Tibial artery (tissue), 4 donors: ENCODE data around the gene PROC.

Source experiments
- DNase-seq, 2 donors: peaks; one replicate each; pipeline ENCODE4 v3.0.0-alpha.2; 2019
- H3K27ac ChIP-seq, 2 donors: fragments of 200-600 bp; sonication (generic) in 1 of 2; 1 replicate in 1 of 2; 2 replicates in 1 of 2; pipeline ENCODE4 v1.5.1; 2018 to 2019; ENCODE audit warnings: mild to moderate bottlenecking in 1 of 2
- H3K27me3 ChIP-seq, 2 donors: fragments of 200-600 bp; sonication (generic) in 1 of 2; one replicate each; pipeline versions ENCODE4 v1.5.1 to v1.6.0; 2016 to 2019
- H3K36me3 ChIP-seq, 3 donors: fragments of 200-600 bp; sonication (generic) in 2 of 3; one replicate each; pipeline ENCODE4 v1.5.1; 2016 to 2019; ENCODE audit warnings: mild to moderate bottlenecking in 2 of 3
- H3K4me1 ChIP-seq, 4 donors: fragments of 200-600 bp; sonication (generic) in 2 of 4; 1 replicate in 3 of 4; 2 replicates in 1 of 4; pipeline ENCODE4 v1.5.1; 2016 to 2019
- H3K4me3 ChIP-seq, 2 donors: fragments of 200-600 bp; sonication (generic) in 1 of 2; 1 replicate in 1 of 2; 2 replicates in 1 of 2; pipeline ENCODE4 v1.5.1; 2018 to 2019; ENCODE audit warnings: mild to moderate bottlenecking in 2 of 2
- H3K9me3 ChIP-seq, 3 donors: fragments of 200-600 bp; sonication (generic) in 1 of 3; one replicate each; pipeline ENCODE4 v1.5.1; 2016 to 2019
- CTCF ChIP-seq, 2 experiments: fragments of 200-600 bp in 1 of 2; fragments of 450-650 bp in 1 of 2; IDR thresholded peaks; one replicate each; pipeline ENCODE4 v1.5.1; 2017 to 2019; ENCODE audit warnings: antibody characterized with exemption in 2 of 2, mild to moderate bottlenecking in 1 of 2, moderate library complexity in 1 of 2
- intact Hi-C: fragments of 100-400 bp; cut with DNase I; formaldehyde crosslinking; loops from one replicate; pipeline ENCODE4 v1.15.0; 2023; ENCODE audit warnings: low total_unique reads

The PROC gene

GRCh38 chr2:127397568-127398238 lies 20.5 kb upstream of the PROC start:
- H3K9me3 ChIP-seq = no peaks in the 10 kb centered on the region
- intact Hi-C loops = no loop called here
- H3K36me3 ChIP-seq = no peaks in the 10 kb centered on the region
- H3K27ac ChIP-seq = peak overlapping the region; percentile 65 to 70
- DNase-seq = no peak
- peaks cover 0 to 30% (median 26%) of the 10 kb centered on the region in 4 donors for H3K4me1 ChIP-seq
- no peak overlapping the region for H3K4me3 ChIP-seq
- no peaks in the 10 kb centered on the region for H3K27me3 ChIP-seq
- TF ChIP-seq CTCF (IDR thresholded peaks at IDR 0.05) = no peak

- Histone ChIP-seq H3K36me3 (no peaks in the 10 kb centered on the region), H3K27me3 (no peaks in the 10 kb centered on the region), H3K27ac (peak overlapping the region; percentile 65 to 70), H3K9me3 (no peaks in the 10 kb centered on the region), H3K4me1 (peaks cover 0 to 28% (median 26%) of the 10 kb centered on the region in 4 donors), H3K4me3 (no peak overlapping the region)
- DNase-seq = peak; percentile 91 to 96
- TF ChIP-seq CTCF (IDR thresholded peaks at IDR 0.05) = no peak
- intact Hi-C loops = no loop called here
These were observed 20.0 kb upstream of the PROC start for GRCh38 chr2:127398239-127398590.

- no peak for DNase-seq
- intact Hi-C loops = no loop called here
- Histone ChIP-seq H3K4me1 (peaks cover 0 to 40% (median 38%) of the 10 kb centered on the region in 4 donors), H3K9me3 (no peaks in the 10 kb centered on the region), H3K27ac (no peak overlapping the region), H3K4me3 (no peak overlapping the region), H3K36me3 (no peaks in the 10 kb centered on the region), H3K27me3 (no peaks in the 10 kb centered on the region)
- no peak for TF ChIP-seq CTCF (IDR thresholded peaks at IDR 0.05)
These were observed 17.7 kb upstream of the PROC start for GRCh38 chr2:127400533-127400896.

GRCh38 chr2:127400897-127401756 lies 17.1 kb upstream of the PROC start:
- no peaks in the 10 kb centered on the region for H3K36me3 ChIP-seq
- no peak for TF ChIP-seq CTCF (IDR thresholded peaks at IDR 0.05)
- H3K4me1 ChIP-seq = peaks cover 0 to 47% (median 41%) of the 10 kb centered on the region in 4 donors
- no peak overlapping the region for H3K4me3 ChIP-seq
- no peak for DNase-seq
- intact Hi-C loops = no loop called here
- no peak overlapping the region for H3K27ac ChIP-seq
- no peaks in the 10 kb centered on the region for H3K27me3 ChIP-seq
- no peaks in the 10 kb centered on the region for H3K9me3 ChIP-seq

GRCh38 chr2:127401757-127402695 lies 16.2 kb upstream of the PROC start:
- Histone ChIP-seq H3K4me3 (no peak overlapping the region), H3K27me3 (no peaks in the 10 kb centered on the region), H3K27ac (no peak overlapping the region), H3K9me3 (no peaks in the 10 kb centered on the region), H3K36me3 (no peaks in the 10 kb centered on the region), H3K4me1 (peaks cover 0 to 54% (median 47%) of the 10 kb centered on the region in 4 donors)
- intact Hi-C loops = no loop called here
- no peak for TF ChIP-seq CTCF (IDR thresholded peaks at IDR 0.05)
- DNase-seq = no peak
